ENCODE measurements around the gene RNF220. TPM values are rescaled to one million over a fixed set of nuclear protein-coding genes. Genes with fewer than 3 reads are reported as not detected.
A peak's percentile ranks its signal among the peaks of the same experiment; 100 is the strongest.

The RNF220 gene
- total RNA-seq, 6 experiments from 2014 or later, result 19.2 to 57.9 (median 23.0) TPM

DNA sequence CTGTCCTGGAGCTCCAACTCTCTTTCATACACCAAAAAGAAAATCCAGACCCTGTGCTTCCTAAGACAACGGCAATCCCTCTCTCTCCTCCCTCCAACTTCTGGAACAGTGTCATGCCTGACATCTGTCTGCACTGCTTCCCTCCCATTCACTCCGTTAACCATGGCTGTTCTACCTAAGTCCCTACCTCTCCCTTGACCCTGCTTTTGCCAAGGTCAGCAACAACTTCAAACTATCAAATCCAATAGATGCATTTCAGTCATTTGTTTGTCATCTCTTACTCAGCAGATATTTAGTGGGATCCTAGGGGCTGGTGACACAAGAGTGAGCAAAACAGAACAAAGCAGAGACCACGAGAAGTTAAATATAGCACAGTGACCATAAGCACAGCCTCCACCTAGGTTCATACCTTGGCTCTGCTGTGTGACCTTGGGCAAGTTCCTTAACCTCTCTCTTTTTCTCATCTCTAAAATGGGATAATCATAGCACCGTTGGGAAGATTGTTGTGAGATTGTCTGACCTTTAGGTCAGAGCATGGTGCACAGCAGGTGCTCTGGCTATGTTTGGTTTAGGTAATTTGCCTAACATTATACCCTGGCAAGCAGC, 180.4 kb downstream of the RNF220 start:
- Histone ChIP-seq H3K27ac (no peak overlapping the region), H3K27me3 (no peaks in the 10 kb centered on the region), H3K36me3 (no peaks in the 10 kb centered on the region), H3K4me1 (no peaks in the 10 kb centered on the region), H3K9me3 (no peaks in the 10 kb centered on the region), H3K4me3 (no peak overlapping the region)
- ATAC-seq, result no peak
- intact Hi-C loops (cut with DNase I), result no loop called here
- WGBS (ENCODE audit: insufficient coverage, low coverage, low lambda C conversion rate, missing lambda C conversion rate), result 38% methylated on average over 4 of the region's 4 CpGs
- no peak for DNase-seq
- TF ChIP-seq, protein P1, sequence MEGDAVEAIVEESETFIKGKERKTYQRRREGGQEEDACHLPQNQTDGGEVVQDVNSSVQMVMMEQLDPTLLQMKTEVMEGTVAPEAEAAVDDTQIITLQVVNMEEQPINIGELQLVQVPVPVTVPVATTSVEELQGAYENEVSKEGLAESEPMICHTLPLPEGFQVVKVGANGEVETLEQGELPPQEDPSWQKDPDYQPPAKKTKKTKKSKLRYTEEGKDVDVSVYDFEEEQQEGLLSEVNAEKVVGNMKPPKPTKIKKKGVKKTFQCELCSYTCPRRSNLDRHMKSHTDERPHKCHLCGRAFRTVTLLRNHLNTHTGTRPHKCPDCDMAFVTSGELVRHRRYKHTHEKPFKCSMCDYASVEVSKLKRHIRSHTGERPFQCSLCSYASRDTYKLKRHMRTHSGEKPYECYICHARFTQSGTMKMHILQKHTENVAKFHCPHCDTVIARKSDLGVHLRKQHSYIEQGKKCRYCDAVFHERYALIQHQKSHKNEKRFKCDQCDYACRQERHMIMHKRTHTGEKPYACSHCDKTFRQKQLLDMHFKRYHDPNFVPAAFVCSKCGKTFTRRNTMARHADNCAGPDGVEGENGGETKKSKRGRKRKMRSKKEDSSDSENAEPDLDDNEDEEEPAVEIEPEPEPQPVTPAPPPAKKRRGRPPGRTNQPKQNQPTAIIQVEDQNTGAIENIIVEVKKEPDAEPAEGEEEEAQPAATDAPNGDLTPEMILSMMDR (IDR thresholded peaks at IDR 0.05), result no peak
- no peak for TF ChIP-seq POLR2A (IDR thresholded peaks at IDR 0.05)

DNA sequence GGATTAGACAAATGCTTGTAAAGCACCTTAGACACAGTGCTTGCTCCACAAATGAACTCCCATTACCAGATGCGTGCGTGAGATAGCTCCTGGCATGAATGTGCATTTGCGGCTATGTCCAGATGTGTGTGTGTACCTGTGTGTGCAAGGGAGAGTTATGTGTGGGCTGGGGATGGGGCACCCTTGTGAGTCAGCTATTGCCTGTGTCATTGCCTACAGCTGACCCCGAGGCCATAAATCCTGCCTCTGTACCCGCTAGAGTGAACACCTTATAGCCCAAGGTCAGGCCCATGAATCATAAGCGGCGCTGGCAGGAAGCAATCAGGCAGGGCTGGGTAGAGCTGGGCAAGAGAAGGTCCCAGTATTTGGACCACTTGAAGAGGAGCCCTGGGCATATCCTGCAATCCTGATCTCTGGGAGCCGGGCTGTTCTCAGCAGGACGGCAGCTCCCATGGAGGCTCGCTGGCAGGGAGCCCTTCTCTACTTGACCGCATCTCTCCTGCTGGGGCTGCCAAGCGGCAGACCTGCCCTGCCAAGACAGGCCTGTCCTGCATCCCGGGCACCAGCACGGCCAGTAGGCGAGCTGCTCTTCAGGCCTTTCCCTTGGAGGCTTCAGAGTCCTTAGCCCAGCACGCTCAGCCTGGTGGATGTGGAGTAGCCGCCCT, 182.9 kb downstream of the RNF220 start:
- TF ChIP-seq, protein P1 (IDR thresholded peaks at IDR 0.05), result no peak
- no peak for TF ChIP-seq POLR2A (IDR thresholded peaks at IDR 0.05)
- Histone ChIP-seq H3K36me3 (no peaks in the 10 kb centered on the region), H3K9me3 (no peaks in the 10 kb centered on the region), H3K27me3 (no peaks in the 10 kb centered on the region), H3K4me3 (no peak overlapping the region), H3K27ac (no peak overlapping the region), H3K4me1 (no peaks in the 10 kb centered on the region)
- ATAC-seq, result no peak
- no CpG with 5 or more reads among the region's 17 CpGs for WGBS (ENCODE audit: insufficient coverage, low coverage, low lambda C conversion rate, missing lambda C conversion rate)
- intact Hi-C loops (cut with DNase I), result no loop called here
- no peak for DNase-seq

DNA sequence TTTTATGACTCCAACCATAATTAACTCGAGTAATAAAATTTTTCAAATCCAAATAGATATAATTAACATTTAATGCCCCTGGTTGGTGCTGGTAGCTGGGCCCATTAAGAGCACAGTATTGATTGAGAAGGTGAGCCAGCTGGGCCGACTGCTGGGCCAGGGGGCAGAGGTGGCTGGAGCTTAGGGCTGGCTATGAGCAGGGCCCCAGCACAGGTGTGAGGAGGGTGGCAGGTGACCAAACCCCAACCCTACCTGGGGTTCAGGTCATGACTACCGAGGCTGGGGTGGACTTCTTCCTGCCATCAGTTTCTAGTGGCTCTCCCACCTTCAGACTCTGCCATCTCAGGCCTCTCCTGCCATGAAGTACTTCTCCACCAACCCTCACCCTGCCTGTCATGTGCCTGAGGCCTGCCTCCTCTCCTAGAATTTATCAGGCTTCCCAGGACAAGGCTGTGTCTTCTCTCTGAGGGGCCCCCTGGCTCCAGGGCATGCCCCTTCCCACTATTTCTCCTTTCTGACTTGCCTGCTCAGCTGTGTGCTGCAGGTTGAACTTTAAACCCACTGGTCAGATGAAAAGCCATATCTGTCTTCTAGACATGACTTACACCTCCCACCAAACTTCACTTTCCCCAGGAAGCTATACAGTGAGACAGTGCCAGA, 183.6 kb downstream of the RNF220 start:
- 59% methylated on average over 3 of the region's 3 CpGs for WGBS (ENCODE audit: insufficient coverage, low coverage, low lambda C conversion rate, missing lambda C conversion rate)
- H3K36me3 ChIP-seq, result no peaks in the 10 kb centered on the region
- TF ChIP-seq POLR2A (IDR thresholded peaks at IDR 0.05), result no peak
- no peaks in the 10 kb centered on the region for H3K27me3 ChIP-seq
- H3K4me1 ChIP-seq, result no peaks in the 10 kb centered on the region
- H3K27ac ChIP-seq, result no peak overlapping the region
- H3K9me3 ChIP-seq, result no peaks in the 10 kb centered on the region
- no peak for ATAC-seq
- intact Hi-C loops (cut with DNase I), result no loop called here
- DNase-seq, result no peak
- no peak overlapping the region for H3K4me3 ChIP-seq

DNA sequence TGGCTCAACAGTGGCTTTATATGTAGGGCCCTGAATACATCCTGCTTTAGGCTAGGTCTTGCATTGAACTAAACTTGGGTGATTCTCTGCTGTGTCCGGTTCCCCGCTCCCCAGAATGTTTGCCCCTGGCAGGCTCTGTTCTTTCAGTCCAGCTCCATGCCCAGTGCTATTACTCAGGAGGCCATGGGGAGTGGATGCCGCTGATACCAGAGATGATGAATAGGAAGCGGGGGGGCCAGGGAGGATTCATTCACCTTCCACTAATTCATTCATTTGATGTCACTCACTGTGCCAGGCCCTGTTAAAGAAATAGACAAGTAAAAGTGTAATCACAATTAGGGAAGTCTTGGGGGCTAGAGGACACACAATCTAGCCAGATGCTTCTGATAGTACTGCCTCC, 185.4 kb downstream of the RNF220 start:
- WGBS (ENCODE audit: insufficient coverage, low coverage, low lambda C conversion rate, missing lambda C conversion rate), result no CpG with 5 or more reads among the region's 4 CpGs
- H3K4me3 ChIP-seq, result no peak overlapping the region
- TF ChIP-seq, protein P1 (IDR thresholded peaks at IDR 0.05), result no peak

DNA sequence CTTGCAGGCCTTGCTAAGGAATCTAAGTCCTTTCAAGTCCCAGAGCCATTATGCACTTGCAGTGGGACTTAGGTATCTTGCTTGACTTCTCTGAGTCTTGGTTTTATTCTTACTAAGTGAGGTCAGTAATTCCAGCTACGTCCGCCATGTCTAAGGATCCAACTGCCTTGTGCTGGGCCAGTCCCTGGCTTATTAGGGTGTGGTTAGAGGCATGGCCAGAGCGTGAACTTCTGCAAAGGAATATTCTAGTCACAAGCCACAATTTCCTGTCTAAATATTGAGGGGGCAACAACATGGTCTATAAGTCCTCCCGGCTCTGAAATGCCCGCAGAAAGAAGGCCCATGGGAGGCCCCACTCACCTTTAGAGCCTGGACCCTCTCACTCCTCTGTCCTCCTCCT, 186.3 kb downstream of the RNF220 start:
- 79% methylated on average over 5 of the region's 5 CpGs for WGBS (ENCODE audit: insufficient coverage, low coverage, low lambda C conversion rate, missing lambda C conversion rate)
- Histone ChIP-seq H3K27me3 (no peaks in the 10 kb centered on the region), H3K27ac (no peak overlapping the region), H3K4me1 (peaks cover 0 to 3% (median 0%) of the 10 kb centered on the region in 4 donors), H3K36me3 (no peaks in the 10 kb centered on the region), H3K4me3 (no peak overlapping the region), H3K9me3 (no peaks in the 10 kb centered on the region)
- ATAC-seq, result no peak
- no peak for DNase-seq
- TF ChIP-seq POLR2A (IDR thresholded peaks at IDR 0.05), result no peak
- intact Hi-C loops (cut with DNase I), result loop anchor here (10.0 kb wide), 1 partner anchor 217 kb away; no protein-coding TSS in a partner anchor

More for the DNA sequence above, 185.4 kb downstream of the RNF220 start:
- intact Hi-C loops (cut with DNase I), result loop anchor here (10.0 kb wide), 1 partner anchor 216 kb away; no protein-coding TSS in a partner anchor
- no peak overlapping the region for H3K27ac ChIP-seq
- peaks cover 0 to 3% (median 0%) of the 10 kb centered on the region in 4 donors for H3K4me1 ChIP-seq
- DNase-seq (peak in 1 of 3 donors; percentile 9), ATAC-seq (no peak)
- no peaks in the 10 kb centered on the region for H3K27me3 ChIP-seq
- H3K9me3 ChIP-seq, result no peaks in the 10 kb centered on the region
- no peaks in the 10 kb centered on the region for H3K36me3 ChIP-seq
